Measurements from ENCODE around the gene CCDC61. TPM values are rescaled to one million over a fixed set of nuclear protein-coding genes. Genes with fewer than 3 reads are reported as not detected.

CCDC61 gene
- total and polyA plus RNA-seq, 12 donors = 6.6 to 11.6 (median 8.3) TPM

DNA sequence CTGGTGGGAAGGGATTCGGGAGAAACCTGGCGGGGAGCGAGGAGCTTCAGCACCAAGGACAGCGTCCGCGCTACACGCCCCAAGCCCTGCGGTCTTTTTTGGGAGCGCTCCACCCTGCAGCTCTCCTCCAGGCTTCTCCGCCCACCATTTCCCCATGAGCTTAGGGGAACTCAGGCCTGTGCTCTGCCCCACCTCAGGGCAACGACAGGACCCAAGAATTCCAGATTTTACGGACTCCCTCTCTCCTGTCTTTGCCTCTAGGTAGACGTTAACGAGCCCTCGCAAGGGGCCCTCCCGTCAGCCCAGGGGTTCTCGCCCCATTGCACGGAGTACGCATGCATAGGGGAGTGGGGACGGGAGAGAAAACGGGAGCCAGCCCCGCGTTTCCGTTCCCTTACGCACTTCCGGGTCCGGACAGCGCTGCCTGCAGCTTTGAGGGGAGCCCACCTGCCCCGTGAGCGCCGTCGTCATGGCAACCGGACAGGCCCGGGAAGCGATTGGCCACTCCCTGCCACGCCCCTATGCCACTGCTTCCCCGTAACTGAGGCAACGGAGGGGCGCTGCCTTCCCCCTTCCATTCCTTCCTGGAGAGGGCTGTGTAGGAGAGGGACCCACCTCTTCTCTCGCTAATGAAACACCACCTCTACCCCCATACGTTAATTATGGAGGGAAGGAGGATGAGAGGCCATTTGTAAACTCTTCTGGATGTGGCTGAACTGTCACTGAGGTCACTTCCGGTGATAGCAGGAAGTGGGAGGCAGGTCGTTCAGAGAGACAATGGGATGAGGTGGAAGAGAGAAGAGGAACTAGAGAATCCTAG is 42.4 kb upstream of the CCDC61 start:
- H3K27me3 ChIP-seq = peaks cover 0 to 40% (median 18%) of the 10 kb centered on the region in 7 donors
- 11 to 19% methylated on average over 43 of the region's 43 CpGs for WGBS, 2 donors

DNA sequence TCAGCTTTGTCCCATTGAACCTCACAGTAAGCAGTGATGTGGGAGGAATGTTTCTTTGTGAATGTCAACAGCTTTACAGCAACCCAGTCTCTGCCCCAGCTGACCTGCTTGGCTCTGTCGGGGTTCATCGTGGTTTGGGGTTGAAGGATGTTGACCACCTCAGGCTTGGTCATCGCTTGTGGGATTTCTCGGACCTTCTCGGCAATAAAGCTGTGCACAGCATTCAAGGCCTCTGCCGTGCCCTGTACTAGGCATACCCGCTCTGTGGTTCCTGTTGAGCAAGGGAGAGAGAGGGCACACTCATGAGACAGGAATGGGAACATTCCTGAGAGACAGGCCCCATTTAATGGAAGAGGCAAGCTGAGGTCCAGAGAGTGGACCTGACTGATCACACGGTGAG is 41.6 kb upstream of the CCDC61 start:
- TF ChIP-seq, protein P1, sequence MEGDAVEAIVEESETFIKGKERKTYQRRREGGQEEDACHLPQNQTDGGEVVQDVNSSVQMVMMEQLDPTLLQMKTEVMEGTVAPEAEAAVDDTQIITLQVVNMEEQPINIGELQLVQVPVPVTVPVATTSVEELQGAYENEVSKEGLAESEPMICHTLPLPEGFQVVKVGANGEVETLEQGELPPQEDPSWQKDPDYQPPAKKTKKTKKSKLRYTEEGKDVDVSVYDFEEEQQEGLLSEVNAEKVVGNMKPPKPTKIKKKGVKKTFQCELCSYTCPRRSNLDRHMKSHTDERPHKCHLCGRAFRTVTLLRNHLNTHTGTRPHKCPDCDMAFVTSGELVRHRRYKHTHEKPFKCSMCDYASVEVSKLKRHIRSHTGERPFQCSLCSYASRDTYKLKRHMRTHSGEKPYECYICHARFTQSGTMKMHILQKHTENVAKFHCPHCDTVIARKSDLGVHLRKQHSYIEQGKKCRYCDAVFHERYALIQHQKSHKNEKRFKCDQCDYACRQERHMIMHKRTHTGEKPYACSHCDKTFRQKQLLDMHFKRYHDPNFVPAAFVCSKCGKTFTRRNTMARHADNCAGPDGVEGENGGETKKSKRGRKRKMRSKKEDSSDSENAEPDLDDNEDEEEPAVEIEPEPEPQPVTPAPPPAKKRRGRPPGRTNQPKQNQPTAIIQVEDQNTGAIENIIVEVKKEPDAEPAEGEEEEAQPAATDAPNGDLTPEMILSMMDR (IDR thresholded peaks at IDR 0.05) = no peak
- DNase-seq (no peak), ATAC-seq (no peak)
- H3K9me3 ChIP-seq = no peaks in the 10 kb centered on the region
- peaks cover 13 to 48% (median 41%) of the 10 kb centered on the region in 9 donors for H3K4me1 ChIP-seq
- peaks cover 0 to 43% (median 18%) of the 10 kb centered on the region in 7 donors for H3K27me3 ChIP-seq
- 86 to 93% methylated on average over 8 of the region's 8 CpGs for WGBS, 2 donors
- H3K27ac ChIP-seq = peak overlapping the region in 9 of 10 donors; percentile 2 to 61 (median 35)
- intact Hi-C loops (cut with DNase I) = no loop called here
- H3K4me3 ChIP-seq = no peak overlapping the region
- H3K36me3 ChIP-seq = peaks cover 0 to 36% (median 0%) of the 10 kb centered on the region in 9 donors

More for the DNA sequence above, 42.4 kb upstream of the CCDC61 start:
- Histone ChIP-seq H3K4me3 (peak overlapping the region in 4 of 10 donors; percentile 5 to 29 (median 17)), H3K36me3 (peaks cover 0 to 44% (median 0%) of the 10 kb centered on the region in 9 donors), H3K4me1 (peaks cover 13 to 47% (median 38%) of the 10 kb centered on the region in 9 donors), H3K9me3 (no peaks in the 10 kb centered on the region), H3K27ac (peak overlapping the region in 5 of 10 donors; percentile 21 to 61 (median 35))
- TF ChIP-seq, protein P1 (IDR thresholded peaks at IDR 0.05) = no peak
- DNase-seq = peak; percentile 42 to 62
- intact Hi-C loops (cut with DNase I) = no loop called here
- peak in 5 of 8 donors; percentile 23 to 51 (median 41) for ATAC-seq

DNA sequence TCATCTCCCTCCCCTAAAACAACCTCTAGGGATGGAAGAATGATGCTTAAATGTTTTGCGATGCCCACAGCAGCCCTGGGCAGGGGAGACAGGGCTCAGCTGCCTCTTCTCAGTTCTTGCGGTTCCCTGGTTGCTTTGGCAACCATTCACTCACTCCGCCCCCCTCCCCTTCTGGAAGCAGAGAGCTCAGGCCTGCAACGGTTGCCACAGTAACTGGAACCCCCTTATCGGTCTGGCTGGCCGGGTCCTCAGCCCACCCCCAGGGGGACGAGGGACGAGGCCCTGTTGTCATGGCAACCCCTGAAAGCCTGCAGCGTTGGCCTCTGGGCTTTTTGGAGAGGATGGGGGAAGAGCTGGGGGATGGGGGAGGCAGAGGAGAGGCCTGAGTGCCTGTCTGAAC is 41.1 kb upstream of the CCDC61 start:
- Histone ChIP-seq H3K9me3 (no peaks in the 10 kb centered on the region), H3K4me1 (peaks cover 13 to 52% (median 46%) of the 10 kb centered on the region in 9 donors), H3K4me3 (no peak overlapping the region), H3K27me3 (peaks cover 0 to 48% (median 23%) of the 10 kb centered on the region in 7 donors), H3K36me3 (peaks cover 0 to 32% (median 0%) of the 10 kb centered on the region in 9 donors), H3K27ac (peak overlapping the region in 8 of 10 donors; percentile 2 to 61 (median 37))
- no peak for DNase-seq
- WGBS, 2 donors = 20 to 24% methylated on average over 9 of the region's 9 CpGs
- intact Hi-C loops (cut with DNase I) = no loop called here
- ATAC-seq = no peak
- TF ChIP-seq, protein P1 (IDR thresholded peaks at IDR 0.05) = no peak

DNA sequence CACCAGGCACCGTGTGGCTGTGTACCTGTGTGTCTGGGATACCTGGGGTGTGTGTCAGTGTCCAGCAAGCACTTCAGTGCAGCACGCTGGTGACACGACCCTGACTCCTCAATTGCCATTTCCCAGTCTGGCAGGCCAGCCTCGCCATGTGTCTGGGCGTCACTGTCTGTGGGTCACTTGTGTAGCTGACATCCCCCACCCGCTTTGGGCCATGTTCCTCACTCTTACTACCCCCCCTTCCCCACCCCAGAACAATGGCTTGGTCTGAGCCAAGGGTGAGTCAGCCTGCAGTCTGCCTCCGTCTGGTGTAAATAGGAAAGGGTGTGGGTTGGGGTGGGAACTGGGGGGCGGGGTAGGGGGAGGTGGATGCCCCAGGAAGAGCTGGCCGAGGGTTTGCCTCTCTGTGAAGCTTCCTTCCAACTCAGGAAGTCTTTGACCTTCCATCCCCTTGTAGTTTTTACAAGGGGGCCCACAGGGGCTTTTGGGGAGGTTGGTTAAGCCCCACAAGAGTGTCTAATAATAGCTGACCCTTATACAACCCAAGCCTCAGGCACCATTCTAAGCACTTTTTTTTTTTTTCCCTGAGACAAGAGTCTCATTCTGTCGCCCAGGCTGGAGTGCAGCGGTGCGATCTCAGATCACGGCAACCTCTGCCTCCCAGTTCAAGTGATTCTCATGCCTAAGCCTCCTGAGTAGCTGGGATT is 39.2 kb upstream of the CCDC61 start:
- intact Hi-C loops (cut with DNase I) = loop anchor here in 2 of 10 donors (1.0 to 2.0 kb wide), 2 partner anchors 15 to 16 kb away; no protein-coding TSS in a partner anchor
- peak; percentile 64 to 90 for DNase-seq

More for the DNA sequence above, 39.2 kb upstream of the CCDC61 start:
- peak; percentile 85 to 93 (median 89) for ATAC-seq
- peaks cover 0 to 15% (median 0%) of the 10 kb centered on the region in 9 donors for H3K36me3 ChIP-seq
- TF ChIP-seq, protein P1 (IDR thresholded peaks at IDR 0.05) = no peak
- peaks cover 18 to 72% (median 55%) of the 10 kb centered on the region in 9 donors for H3K4me1 ChIP-seq
- H3K27ac ChIP-seq = peak overlapping the region; percentile 33 to 84 (median 77)
- 41% methylated on average over 13 of the region's 13 CpGs for WGBS, 2 donors
- no peaks in the 10 kb centered on the region for H3K9me3 ChIP-seq
- peaks cover 0 to 54% (median 33%) of the 10 kb centered on the region in 7 donors for H3K27me3 ChIP-seq
- no peak overlapping the region for H3K4me3 ChIP-seq

Data from heart right ventricle (tissue), 16 donors.